Tibial artery (tissue), 4 donors: Measurements from ENCODE around the gene S1PR2.
"Not testable (repeated sequence)": the region's sequence is repeated elsewhere in the genome, so short reads cannot be mapped to it uniquely, and the experiment has no call there.

Source experiments
- DNase-seq, 2 donors: peaks; one replicate each; pipeline ENCODE4 v3.0.0-alpha.2; 2019
- H3K27ac ChIP-seq, 2 donors: fragments of 200-600 bp; sonication (generic) in 1 of 2; 1 replicate in 1 of 2; 2 replicates in 1 of 2; pipeline ENCODE4 v1.5.1; 2018 to 2019; ENCODE audit warnings: mild to moderate bottlenecking in 1 of 2
- H3K27me3 ChIP-seq, 2 donors: fragments of 200-600 bp; sonication (generic) in 1 of 2; one replicate each; pipeline versions ENCODE4 v1.5.1 to v1.6.0; 2016 to 2019
- H3K36me3 ChIP-seq, 3 donors: fragments of 200-600 bp; sonication (generic) in 2 of 3; one replicate each; pipeline ENCODE4 v1.5.1; 2016 to 2019; ENCODE audit warnings: mild to moderate bottlenecking in 2 of 3
- H3K4me1 ChIP-seq, 4 donors: fragments of 200-600 bp; sonication (generic) in 2 of 4; 1 replicate in 3 of 4; 2 replicates in 1 of 4; pipeline ENCODE4 v1.5.1; 2016 to 2019
- H3K4me3 ChIP-seq, 2 donors: fragments of 200-600 bp; sonication (generic) in 1 of 2; 1 replicate in 1 of 2; 2 replicates in 1 of 2; pipeline ENCODE4 v1.5.1; 2018 to 2019; ENCODE audit warnings: mild to moderate bottlenecking in 2 of 2
- H3K9me3 ChIP-seq, 3 donors: fragments of 200-600 bp; sonication (generic) in 1 of 3; one replicate each; pipeline ENCODE4 v1.5.1; 2016 to 2019
- intact Hi-C: fragments of 100-400 bp; cut with DNase I; formaldehyde crosslinking; loops from one replicate; pipeline ENCODE4 v1.15.0; 2023; ENCODE audit warnings: low total_unique reads
- TF ChIP-seq, protein P1 (sequence below), 2 experiments: fragments of 200-600 bp in 1 of 2; fragments of 450-650 bp in 1 of 2; IDR thresholded peaks; one replicate each; pipeline ENCODE4 v1.5.1; 2017 to 2019; ENCODE audit warnings: antibody characterized with exemption in 2 of 2, mild to moderate bottlenecking in 1 of 2, moderate library complexity in 1 of 2

S1PR2 gene

DNA sequence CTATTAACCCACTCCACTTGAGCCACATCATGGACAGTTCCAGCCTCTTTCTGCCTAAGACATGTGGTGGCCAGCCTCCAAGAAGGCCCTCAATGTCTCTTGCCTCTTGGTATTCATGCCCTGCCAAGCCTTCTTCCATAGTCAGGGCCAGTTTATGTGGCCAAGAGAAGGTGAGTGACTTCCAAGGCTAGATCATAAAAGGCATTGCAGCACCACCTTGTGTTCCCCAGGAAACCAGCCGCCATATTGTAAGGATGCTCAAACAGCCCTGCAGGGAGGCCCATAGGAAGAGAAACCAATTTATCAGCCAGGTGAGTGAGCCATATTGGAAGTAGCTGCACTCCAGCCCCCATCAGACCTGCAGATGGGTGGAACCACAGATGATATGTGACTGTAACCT, 24.1 kb downstream of the S1PR2 start:
- intact Hi-C loops = no loop called here
- no peak overlapping the region for H3K4me3 ChIP-seq

DNA sequence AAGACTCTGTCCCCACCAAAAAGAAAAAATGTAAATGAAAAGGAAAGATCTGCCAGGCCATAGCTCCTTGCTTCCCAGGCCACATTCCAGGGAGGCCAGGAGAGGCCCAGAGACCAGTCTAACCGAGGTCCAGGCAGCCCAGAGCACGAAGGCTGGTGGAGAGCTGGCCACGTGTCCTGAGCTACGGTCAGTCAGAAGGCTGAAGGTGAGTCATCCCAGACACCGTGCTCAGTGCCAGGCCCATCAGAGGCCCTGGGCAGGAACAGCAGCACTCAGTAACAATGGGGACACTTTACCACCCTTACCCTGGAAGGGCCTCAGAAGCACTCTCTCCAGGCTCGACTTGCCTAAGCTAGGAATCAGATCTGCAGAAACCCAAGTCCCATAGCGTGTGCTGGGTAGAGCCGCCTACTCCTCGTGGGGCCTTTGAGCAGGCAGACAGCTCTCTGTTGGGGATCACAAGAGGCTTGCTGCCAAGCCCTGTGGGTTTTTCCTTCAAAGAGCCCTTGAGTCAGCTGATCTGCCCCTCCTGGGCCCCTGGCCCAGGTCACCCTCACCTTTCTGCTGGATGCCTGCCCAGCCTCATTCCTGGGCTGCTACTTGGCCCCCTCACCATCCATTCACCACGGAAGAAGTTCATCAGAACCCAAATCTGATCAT, 24.8 kb downstream of the S1PR2 start:
- Histone ChIP-seq H3K4me1 (no peaks in the 10 kb centered on the region), H3K36me3 (no peaks in the 10 kb centered on the region), H3K27me3 (no peaks in the 10 kb centered on the region), H3K27ac (no peak overlapping the region), H3K4me3 (no peak overlapping the region), H3K9me3 (no peaks in the 10 kb centered on the region)
- DNase-seq = no peak
- intact Hi-C loops = no loop called here
- TF ChIP-seq, protein P1, sequence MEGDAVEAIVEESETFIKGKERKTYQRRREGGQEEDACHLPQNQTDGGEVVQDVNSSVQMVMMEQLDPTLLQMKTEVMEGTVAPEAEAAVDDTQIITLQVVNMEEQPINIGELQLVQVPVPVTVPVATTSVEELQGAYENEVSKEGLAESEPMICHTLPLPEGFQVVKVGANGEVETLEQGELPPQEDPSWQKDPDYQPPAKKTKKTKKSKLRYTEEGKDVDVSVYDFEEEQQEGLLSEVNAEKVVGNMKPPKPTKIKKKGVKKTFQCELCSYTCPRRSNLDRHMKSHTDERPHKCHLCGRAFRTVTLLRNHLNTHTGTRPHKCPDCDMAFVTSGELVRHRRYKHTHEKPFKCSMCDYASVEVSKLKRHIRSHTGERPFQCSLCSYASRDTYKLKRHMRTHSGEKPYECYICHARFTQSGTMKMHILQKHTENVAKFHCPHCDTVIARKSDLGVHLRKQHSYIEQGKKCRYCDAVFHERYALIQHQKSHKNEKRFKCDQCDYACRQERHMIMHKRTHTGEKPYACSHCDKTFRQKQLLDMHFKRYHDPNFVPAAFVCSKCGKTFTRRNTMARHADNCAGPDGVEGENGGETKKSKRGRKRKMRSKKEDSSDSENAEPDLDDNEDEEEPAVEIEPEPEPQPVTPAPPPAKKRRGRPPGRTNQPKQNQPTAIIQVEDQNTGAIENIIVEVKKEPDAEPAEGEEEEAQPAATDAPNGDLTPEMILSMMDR (IDR thresholded peaks at IDR 0.05) = no peak

More for the DNA sequence above, 24.1 kb downstream of the S1PR2 start:
- TF ChIP-seq, protein P1 (IDR thresholded peaks at IDR 0.05) = no peak
- Histone ChIP-seq H3K9me3 (no peaks in the 10 kb centered on the region), H3K27ac (no peak overlapping the region), H3K4me1 (no peaks in the 10 kb centered on the region), H3K27me3 (no peaks in the 10 kb centered on the region), H3K36me3 (no peaks in the 10 kb centered on the region)
- DNase-seq = no peak

DNA sequence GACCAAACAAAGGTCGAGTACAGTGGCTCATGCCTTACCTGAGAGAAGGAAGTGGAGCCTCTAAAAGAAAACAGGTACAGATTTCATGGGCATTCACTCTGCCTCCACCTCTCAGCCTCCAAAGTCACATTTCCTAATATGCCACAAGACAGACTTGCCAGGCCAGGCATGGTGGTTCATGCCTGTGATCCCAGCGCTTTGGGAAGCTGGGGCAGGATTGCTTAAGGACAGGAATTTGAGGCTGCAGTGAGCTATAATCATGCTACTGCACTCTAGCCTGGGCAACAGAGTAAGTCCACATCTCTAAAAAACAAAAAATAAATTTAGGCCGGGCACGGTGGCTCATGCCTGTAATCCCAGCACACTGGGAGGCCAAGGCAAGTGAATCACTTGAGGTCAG, 25.5 kb downstream of the S1PR2 start:
- no peaks in the 10 kb centered on the region for H3K27me3 ChIP-seq
- TF ChIP-seq, protein P1 (IDR thresholded peaks at IDR 0.05) = no peak
- H3K4me3 ChIP-seq = no peak overlapping the region
- no peaks in the 10 kb centered on the region for H3K9me3 ChIP-seq
- H3K27ac ChIP-seq = no peak overlapping the region
- H3K4me1 ChIP-seq = no peaks in the 10 kb centered on the region
- intact Hi-C loops = no loop called here
- no peaks in the 10 kb centered on the region for H3K36me3 ChIP-seq
- no peak for DNase-seq

DNA sequence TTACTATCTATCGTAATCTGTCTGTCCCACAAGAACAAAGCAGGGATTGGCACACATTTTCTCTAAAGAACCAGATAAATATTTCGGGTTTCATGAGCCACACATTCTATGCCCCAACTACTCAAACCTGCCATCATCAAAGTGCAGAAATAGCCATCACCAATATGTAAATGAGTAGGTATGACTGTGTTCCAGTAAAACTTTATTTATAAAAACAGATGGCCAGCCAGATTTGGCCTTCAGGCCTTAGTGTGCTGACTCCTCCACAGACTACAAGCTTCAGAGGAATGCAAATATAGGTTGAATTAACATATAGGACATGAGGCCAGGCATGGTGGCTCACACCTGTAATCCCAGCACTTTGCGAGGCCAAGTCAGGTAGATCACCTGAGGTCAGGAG, 27.4 kb downstream of the S1PR2 start:
- H3K27me3 ChIP-seq = no peaks in the 10 kb centered on the region
- H3K4me3 ChIP-seq = no peak overlapping the region
- no peaks in the 10 kb centered on the region for H3K4me1 ChIP-seq
- no peak for DNase-seq
- no peaks in the 10 kb centered on the region for H3K9me3 ChIP-seq
- H3K36me3 ChIP-seq = no peaks in the 10 kb centered on the region
- TF ChIP-seq, protein P1 (IDR thresholded peaks at IDR 0.05) = no peak
- no peak overlapping the region for H3K27ac ChIP-seq
- intact Hi-C loops = no loop called here

DNA sequence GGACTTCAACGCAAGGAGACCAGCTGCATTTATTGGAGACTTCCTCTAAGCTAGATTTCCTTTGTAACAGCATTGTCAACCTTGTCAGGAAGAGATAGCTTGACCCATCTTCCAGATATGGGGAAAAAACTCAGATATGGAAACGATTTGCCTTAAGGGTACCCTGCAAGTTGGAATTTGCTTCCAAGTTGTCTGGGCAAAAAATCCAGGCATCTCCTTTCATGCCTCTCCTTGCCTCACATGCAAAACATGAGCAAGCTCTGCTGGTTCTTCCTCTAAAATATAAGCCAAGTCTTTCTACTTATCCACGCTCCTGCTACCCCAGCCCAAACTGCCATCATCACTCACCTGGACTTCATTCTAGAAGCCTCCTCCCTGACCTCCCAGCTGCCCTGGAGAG, 30.0 kb downstream of the S1PR2 start:
- TF ChIP-seq, protein P1 (IDR thresholded peaks at IDR 0.05) = no peak
- DNase-seq = no peak
- H3K9me3 ChIP-seq = no peaks in the 10 kb centered on the region
- intact Hi-C loops = no loop called here
- H3K27me3 ChIP-seq = no peaks in the 10 kb centered on the region
- no peaks in the 10 kb centered on the region for H3K36me3 ChIP-seq
- no peak overlapping the region for H3K27ac ChIP-seq
- no peaks in the 10 kb centered on the region for H3K4me1 ChIP-seq
- no peak overlapping the region for H3K4me3 ChIP-seq

DNA sequence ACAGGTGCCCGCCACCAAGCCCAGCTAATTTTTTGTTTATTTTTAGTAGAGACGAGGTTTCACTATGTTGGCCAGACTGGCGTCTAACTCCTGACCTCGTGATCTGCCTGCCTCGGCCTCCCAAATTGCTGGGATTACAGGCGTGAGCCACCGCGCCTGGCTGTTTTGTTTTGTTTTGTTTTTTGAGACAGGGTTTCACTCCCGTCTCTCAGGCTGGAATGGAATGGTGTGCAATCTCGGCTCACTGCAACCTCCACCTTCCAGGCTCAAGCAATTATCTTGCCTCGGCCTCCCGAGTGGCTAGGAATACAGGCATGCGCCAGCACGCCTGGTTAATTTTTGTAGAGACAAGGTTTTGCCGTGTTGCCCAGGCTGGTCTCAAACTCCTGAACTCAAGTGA, 31.0 kb downstream of the S1PR2 start:
- H3K36me3 ChIP-seq, DNase-seq, H3K4me3 ChIP-seq, H3K4me1 ChIP-seq, H3K9me3 ChIP-seq, intact Hi-C loops, H3K27me3 ChIP-seq, H3K27ac ChIP-seq: not testable (repeated sequence)

DNA sequence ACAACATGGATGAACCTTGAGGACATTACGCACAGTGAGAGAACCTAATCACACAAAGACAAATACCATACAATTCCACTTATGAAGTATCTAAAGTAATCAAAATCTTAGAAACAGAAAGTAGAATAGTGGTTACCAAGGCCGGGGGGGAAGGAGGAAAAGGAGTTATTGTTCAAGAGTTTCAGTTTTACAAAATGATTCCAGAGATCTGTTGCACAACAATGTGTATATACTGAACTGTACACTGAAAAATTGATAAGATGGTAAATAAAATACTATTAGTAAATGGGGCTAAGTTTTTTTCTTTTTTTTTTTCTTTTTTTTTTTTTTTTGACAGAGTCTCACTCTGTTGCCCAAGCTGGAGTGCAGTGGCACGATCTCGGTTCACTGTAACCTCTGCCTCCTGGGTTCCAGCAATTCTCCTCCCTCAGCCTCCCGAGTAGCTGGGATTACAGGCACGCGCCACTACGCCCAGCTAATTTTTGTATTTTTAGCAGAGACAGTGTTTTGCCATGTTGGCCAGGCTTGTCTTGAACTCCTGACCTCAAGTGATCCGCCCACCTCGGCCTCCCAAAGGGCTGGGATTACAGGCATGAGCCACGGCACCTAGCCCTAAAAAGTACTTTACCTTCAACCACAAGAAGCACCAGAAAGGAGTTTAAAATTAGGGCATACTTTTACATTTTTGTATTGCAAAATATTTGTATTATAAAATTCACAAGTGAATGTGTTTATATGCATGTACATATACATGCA, 32.1 kb downstream of the S1PR2 start:
- DNase-seq, H3K27ac ChIP-seq, H3K27me3 ChIP-seq, H3K9me3 ChIP-seq, H3K36me3 ChIP-seq, H3K4me3 ChIP-seq, H3K4me1 ChIP-seq: not testable (repeated sequence)
- intact Hi-C loops = loop anchor here (10.0 kb wide), 1 partner anchor 94 kb away; the partner anchor contains the start of genes ANGPTL6 and PPAN
